Natural killer cell (primary cell): ENCODE results near the gene KRTAP4-3. TPM values are rescaled to one million over a fixed set of nuclear protein-coding genes. Genes with fewer than 3 reads are reported as not detected.

ENCODE experiments used
- ATAC-seq, 3 donors: fragments of 150-1000 bp in 2 of 3; fragments of 200-7000 bp in 1 of 3; cut with Tn5 transposase; 1 replicate in 1 of 3; 2 replicates in 2 of 3; pipeline ENCODE4 v1.10.0; 2021; ENCODE audit warnings: mild to moderate bottlenecking in 2 of 3, moderate library complexity in 2 of 3
- DNase-seq, 2 donors: peaks; one replicate each; pipeline versions ENCODE4 v3.0.0 to v3.0.0-alpha.2; 2013 to 2021; ENCODE audit warnings: mixed read lengths in 1 of 2
- H3K27ac ChIP-seq: one replicate; pipeline ENCODE4 v1.5.1; 2013; ENCODE audit warnings: mild to moderate bottlenecking, low read length
- H3K27me3 ChIP-seq: one replicate; pipeline ENCODE4 v1.6.1; 2013; ENCODE audit warnings: low read length; ENCODE audit not compliant: control insufficient read depth, insufficient read depth
- H3K36me3 ChIP-seq: one replicate; pipeline ENCODE4 v1.6.1; 2013; ENCODE audit warnings: low read length; ENCODE audit not compliant: control insufficient read depth, insufficient read depth
- H3K4me1 ChIP-seq: one replicate; pipeline ENCODE4 v1.6.1; 2013; ENCODE audit warnings: low read length; ENCODE audit not compliant: control insufficient read depth, insufficient read depth
- H3K4me3 ChIP-seq: one replicate; pipeline ENCODE4 v1.5.1; 2013; ENCODE audit warnings: low read length
- H3K9me3 ChIP-seq: one replicate; pipeline ENCODE4 v1.6.1; 2013; ENCODE audit warnings: low read length; ENCODE audit not compliant: control insufficient read depth, insufficient read depth
- H3K27ac Mint-ChIP-seq, 2 donors: one replicate each; pipeline ENCODE4 v1.8.0; 2022; ENCODE audit warnings: mild to moderate bottlenecking in 2 of 2, mixed read lengths in 2 of 2, moderate library complexity in 1 of 2
- H3K27me3 Mint-ChIP-seq, 2 donors: one replicate each; pipeline ENCODE4 v1.8.0; 2022; ENCODE audit warnings: low read depth in 2 of 2, mixed read lengths in 2 of 2
- H3K36me3 Mint-ChIP-seq: one replicate; pipeline ENCODE4 v1.8.0; 2022; ENCODE audit warnings: mixed read lengths
- H3K4me1 Mint-ChIP-seq, 2 donors: one replicate each; pipeline ENCODE4 v1.8.0; 2022; ENCODE audit warnings: mixed read lengths in 2 of 2
- H3K4me3 Mint-ChIP-seq: one replicate; pipeline ENCODE4 v1.8.0; 2022; ENCODE audit warnings: mild to moderate bottlenecking, moderate library complexity, mixed read lengths
- H3K9me3 Mint-ChIP-seq, 2 donors: one replicate each; pipeline ENCODE4 v1.8.0; 2022; ENCODE audit warnings: mixed read lengths in 2 of 2
- WGBS: methylation state at CpG from one replicate; pipeline ENCODE4 v1.1.7; 2013; ENCODE audit warnings: missing lambda C conversion rate; ENCODE audit not compliant: insufficient coverage; 5-methylcytosine and 5-hydroxymethylcytosine counted together
- intact Hi-C: fragments of 100-400 bp; cut with micrococcal nuclease; formaldehyde crosslinking; loops from one replicate; pipeline ENCODE4 v1.14.2; 2022
- total RNA-seq, 4 donors: library from RNA; stranded (reverse); fragments of 120-200 nt in 1 of 4; gene quantifications; one replicate each; pipeline versions ENCODE4 v1.2.3 to v1.2.4, GENCODE V29; 2013 to 2022
- TF ChIP-seq, protein P1 (sequence below): fragments of 200-600 bp; IDR thresholded peaks from one replicate; pipeline ENCODE4 v1.8.0; 2022; ENCODE audit warnings: antibody characterized with exemption

Gene KRTAP4-3
- total RNA-seq, 3 donors from 2014 or later (not counting 1 experiment from before 2014, with no cell fraction given) = not detected

DNA sequence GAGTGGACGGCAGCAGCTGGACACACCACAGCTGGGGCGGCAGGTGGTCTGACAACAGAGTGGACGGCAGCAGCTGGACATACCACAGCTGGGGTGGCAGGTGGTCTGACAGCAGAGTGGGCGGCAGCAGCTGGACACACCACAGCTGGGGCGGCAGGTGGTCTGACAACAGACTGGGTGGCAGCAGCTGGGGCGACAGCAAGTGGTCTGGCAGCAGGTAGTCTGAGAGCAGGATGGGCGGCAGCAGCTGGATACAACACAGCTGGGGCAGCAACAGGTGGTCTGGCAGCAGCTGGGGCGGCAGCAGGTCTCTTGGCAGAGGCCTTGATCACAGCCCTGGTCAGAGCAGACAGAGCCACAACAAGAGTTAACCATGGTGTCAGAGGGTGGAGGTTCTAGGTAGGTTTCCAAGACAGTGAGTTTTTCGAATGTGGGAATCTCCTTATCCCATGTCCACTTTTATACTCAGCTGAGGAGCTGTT lies 16.5 kb upstream of the KRTAP4-3 start, which contains the start of gene KRTAP4-1:
TSS of gene KRTAP4-1 (minus strand) at position 432 of the 482 bp plus-strand sequence. CDS start at position 375, 57 bp downstream.
- H3K4me3 Mint-ChIP-seq = no peak within 1 kb of the TSS
- no peak within 1 kb of the TSS for H3K27ac ChIP-seq
- H3K9me3 Mint-ChIP-seq = no peaks in the 10 kb centered on the region
- peaks cover 17 to 37% of the 10 kb centered on the region in 2 donors for H3K27me3 Mint-ChIP-seq
- H3K4me3 ChIP-seq = no peak within 1 kb of the TSS
- H3K36me3 ChIP-seq = no peaks in the 10 kb centered on the region
- H3K36me3 Mint-ChIP-seq = no peaks in the 10 kb centered on the region
- no peaks in the 10 kb centered on the region for H3K4me1 Mint-ChIP-seq
- TF ChIP-seq, protein P1, sequence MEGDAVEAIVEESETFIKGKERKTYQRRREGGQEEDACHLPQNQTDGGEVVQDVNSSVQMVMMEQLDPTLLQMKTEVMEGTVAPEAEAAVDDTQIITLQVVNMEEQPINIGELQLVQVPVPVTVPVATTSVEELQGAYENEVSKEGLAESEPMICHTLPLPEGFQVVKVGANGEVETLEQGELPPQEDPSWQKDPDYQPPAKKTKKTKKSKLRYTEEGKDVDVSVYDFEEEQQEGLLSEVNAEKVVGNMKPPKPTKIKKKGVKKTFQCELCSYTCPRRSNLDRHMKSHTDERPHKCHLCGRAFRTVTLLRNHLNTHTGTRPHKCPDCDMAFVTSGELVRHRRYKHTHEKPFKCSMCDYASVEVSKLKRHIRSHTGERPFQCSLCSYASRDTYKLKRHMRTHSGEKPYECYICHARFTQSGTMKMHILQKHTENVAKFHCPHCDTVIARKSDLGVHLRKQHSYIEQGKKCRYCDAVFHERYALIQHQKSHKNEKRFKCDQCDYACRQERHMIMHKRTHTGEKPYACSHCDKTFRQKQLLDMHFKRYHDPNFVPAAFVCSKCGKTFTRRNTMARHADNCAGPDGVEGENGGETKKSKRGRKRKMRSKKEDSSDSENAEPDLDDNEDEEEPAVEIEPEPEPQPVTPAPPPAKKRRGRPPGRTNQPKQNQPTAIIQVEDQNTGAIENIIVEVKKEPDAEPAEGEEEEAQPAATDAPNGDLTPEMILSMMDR = no peak
- no peak within 1 kb of the TSS for H3K27ac Mint-ChIP-seq
- intact Hi-C loops = no loop called here
- no peak for ATAC-seq
- no peaks in the 10 kb centered on the region for H3K9me3 ChIP-seq
- H3K27me3 ChIP-seq = no peaks in the 10 kb centered on the region
- H3K4me1 ChIP-seq = no peaks in the 10 kb centered on the region
- WGBS = 91% methylated on average over 8 of the region's 9 CpGs
- no peak for DNase-seq

DNA sequence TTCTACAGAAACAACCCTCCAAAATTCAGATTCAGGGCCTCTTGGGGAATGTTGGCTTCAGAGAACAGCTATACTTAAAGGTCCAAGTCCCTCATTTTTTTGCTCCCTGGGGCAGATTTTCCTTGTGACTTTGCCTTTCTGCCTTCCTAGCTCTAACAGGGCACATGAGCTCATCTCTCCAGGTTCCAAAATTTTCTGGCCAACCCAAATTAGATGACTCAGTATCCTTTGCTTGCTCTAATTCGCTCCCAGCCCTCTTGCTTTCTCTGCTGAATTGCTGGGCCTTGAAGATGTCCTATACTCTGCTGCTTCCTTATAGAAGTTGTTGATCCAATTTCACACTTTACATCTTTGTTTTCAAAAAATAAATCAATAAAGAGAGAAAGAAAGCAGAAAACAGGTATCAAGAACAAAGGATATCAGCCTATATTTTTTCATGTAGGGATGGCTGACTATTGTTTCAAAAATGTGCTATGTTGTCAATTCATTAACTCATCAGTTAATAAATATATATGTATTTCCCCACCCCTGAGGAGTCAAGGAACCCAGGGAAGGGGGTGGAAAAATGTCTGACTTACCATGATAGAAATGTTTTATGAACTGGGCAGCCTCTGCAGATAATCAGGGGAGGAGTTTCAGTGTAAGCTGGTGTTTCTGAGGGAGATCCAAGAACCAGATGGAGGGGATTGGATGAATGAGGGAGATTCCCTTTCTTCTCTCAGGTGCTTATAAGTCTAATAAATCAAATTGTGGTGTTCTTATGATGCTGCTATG lies 11.0 kb upstream of the KRTAP4-3 start:
- no peaks in the 10 kb centered on the region for H3K9me3 ChIP-seq
- DNase-seq (no peak), ATAC-seq (no peak)
- intact Hi-C loops = no loop called here
- H3K4me3 ChIP-seq = no peak overlapping the region
- no peaks in the 10 kb centered on the region for H3K36me3 ChIP-seq
- no peak overlapping the region for H3K27ac ChIP-seq
- TF ChIP-seq, protein P1 = no peak
- H3K4me1 ChIP-seq = peaks cover 5% of the 10 kb centered on the region
- no peaks in the 10 kb centered on the region for H3K4me1 Mint-ChIP-seq
- H3K9me3 Mint-ChIP-seq = no peaks in the 10 kb centered on the region
- H3K27me3 ChIP-seq = no peaks in the 10 kb centered on the region
- 89% methylated on average over 1 of the region's 1 CpG for WGBS
- H3K4me3 Mint-ChIP-seq = no peak overlapping the region
- H3K27me3 Mint-ChIP-seq = peaks cover 11 to 25% of the 10 kb centered on the region in 2 donors
- no peak overlapping the region for H3K27ac Mint-ChIP-seq
- no peaks in the 10 kb centered on the region for H3K36me3 Mint-ChIP-seq

DNA sequence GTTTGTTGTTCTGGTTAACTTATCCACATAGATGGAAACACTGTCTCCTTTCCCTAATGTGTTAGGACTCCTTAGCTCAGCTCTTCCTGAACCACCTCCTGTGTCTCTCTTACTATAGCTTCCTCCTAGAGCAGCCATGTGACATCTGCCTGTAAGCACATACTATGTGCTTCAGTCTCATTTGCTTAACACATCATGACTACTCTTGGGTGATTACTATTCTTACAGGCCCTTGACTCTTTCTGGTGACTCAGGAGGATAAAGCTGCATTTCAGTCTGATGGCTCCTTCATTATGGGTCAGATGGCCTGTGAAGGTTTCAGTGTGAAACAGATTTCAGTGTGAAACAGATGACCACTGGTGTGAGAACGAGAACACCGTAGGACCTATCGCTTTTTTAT lies 10.3 kb upstream of the KRTAP4-3 start:
- Histone ChIP-seq H3K4me1 (peaks cover 5% of the 10 kb centered on the region), H3K27me3 (no peaks in the 10 kb centered on the region), H3K36me3 (no peaks in the 10 kb centered on the region), H3K4me3 (no peak overlapping the region), H3K9me3 (no peaks in the 10 kb centered on the region), H3K27ac (no peak overlapping the region)
- Mint-ChIP-seq H3K27ac (no peak overlapping the region), H3K4me1 (no peaks in the 10 kb centered on the region), H3K27me3 (peaks cover 10 to 18% of the 10 kb centered on the region in 2 donors), H3K4me3 (no peak overlapping the region), H3K36me3 (no peaks in the 10 kb centered on the region), H3K9me3 (no peaks in the 10 kb centered on the region)
- TF ChIP-seq, protein P1 = no peak
- DNase-seq = no peak
- ATAC-seq = no peak
- intact Hi-C loops = no loop called here
- 97% methylated on average over 3 of the region's 3 CpGs for WGBS
